ENCODE results near the gene TMEM158. TPM values are rescaled to one million over a fixed set of nuclear protein-coding genes. Genes with fewer than 3 reads are reported as not detected.

TMEM158 gene
- polyA plus RNA-seq, 1 donor from 2014 or later = 7.9 TPM

DNA sequence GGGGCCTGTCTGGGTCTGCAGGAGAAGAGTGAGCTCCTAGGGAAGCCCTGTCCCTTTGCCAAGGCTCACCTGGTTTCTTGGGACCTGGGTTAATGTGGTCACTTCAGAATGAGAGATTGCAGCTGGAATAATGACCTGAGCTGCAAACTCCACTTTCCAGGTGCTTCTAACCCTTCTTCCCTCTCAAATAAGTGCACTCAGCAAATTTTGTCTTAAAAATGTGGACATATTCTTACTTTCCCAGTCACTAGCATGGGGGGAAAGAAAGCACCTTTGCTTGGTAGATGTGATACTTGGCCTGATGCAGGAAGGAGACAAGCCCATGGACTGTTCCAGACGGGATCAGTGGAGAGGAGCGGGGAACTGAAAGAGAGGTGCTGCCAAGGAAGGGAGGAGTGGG lies 41.0 kb downstream of the TMEM158 start:
- no peaks in the 10 kb centered on the region for H3K79me2 ChIP-seq (replicated peaks; ENCODE audit: insufficient read depth, low read length)
- no peaks in the 10 kb centered on the region for H3F3A ChIP-seq (ENCODE audit: insufficient read depth, low read length, poor library complexity, severe bottlenecking)
- H3K4me2 ChIP-seq (ENCODE audit: low read length) = no peak overlapping the region
- no peak overlapping the region for H3K9ac ChIP-seq (ENCODE audit: low read length)
- H3K36me3 ChIP-seq (ENCODE audit: insufficient read depth, low read length) = no peaks in the 10 kb centered on the region
- H3K27ac ChIP-seq (ENCODE audit: low read length) = no peak overlapping the region
- no peaks in the 10 kb centered on the region for H4K20me1 ChIP-seq (ENCODE audit: insufficient read depth)
- no peaks in the 10 kb centered on the region for H3K27me3 ChIP-seq (ENCODE audit: insufficient read depth, low read depth, low read length)
- no peaks in the 10 kb centered on the region for H3K9me3 ChIP-seq (ENCODE audit: low read length)
- TF ChIP-seq POLR2AphosphoS5 (IDR thresholded peaks at IDR 0.05) = no peak
- TF ChIP-seq TAF1 (IDR thresholded peaks at IDR 0.05; ENCODE audit: low read depth) = no peak
- H2AFZ ChIP-seq (ENCODE audit: low read depth, low read length) = no peak overlapping the region
- H3K9me2 ChIP-seq (ENCODE audit: insufficient read depth, low read length) = no peaks in the 10 kb centered on the region
- H3K4me3 ChIP-seq (ENCODE audit: low read length) = no peak overlapping the region

DNA sequence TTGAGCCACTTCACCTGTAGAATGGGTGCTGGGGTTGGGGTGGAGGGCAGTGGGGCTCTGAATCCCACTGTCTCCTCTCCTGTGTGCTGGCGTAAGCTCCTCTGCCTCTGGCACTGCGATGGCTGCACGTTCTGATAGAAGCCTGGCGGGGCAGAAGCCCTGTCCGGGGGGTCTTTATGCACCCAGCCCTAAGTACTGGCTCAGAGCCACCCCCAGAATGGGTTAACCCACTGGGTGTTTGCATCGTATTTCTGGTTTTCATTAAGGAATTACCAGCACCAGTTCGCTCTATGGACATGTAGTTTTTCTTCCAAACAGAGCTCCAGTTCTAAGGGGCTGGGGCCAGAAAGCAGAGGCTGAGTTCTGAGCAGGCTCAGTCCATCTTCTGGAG lies 42.2 kb downstream of the TMEM158 start:
- Histone ChIP-seq H3K27ac (ENCODE audit: low read length) (no peak overlapping the region), H3K4me2 (ENCODE audit: low read length) (no peak overlapping the region), H3K4me3 (ENCODE audit: low read length) (no peak overlapping the region), H4K20me1 (ENCODE audit: insufficient read depth) (no peaks in the 10 kb centered on the region), H3K9me3 (ENCODE audit: low read length) (no peaks in the 10 kb centered on the region), H3K36me3 (ENCODE audit: insufficient read depth, low read length) (no peaks in the 10 kb centered on the region), H3K27me3 (ENCODE audit: insufficient read depth, low read depth, low read length) (no peaks in the 10 kb centered on the region), H3F3A (ENCODE audit: insufficient read depth, low read length, poor library complexity, severe bottlenecking) (no peaks in the 10 kb centered on the region), H3K9me2 (ENCODE audit: insufficient read depth, low read length) (no peaks in the 10 kb centered on the region), H3K79me2 (replicated peaks; ENCODE audit: insufficient read depth, low read length) (no peaks in the 10 kb centered on the region), H3K9ac (ENCODE audit: low read length) (no peak overlapping the region), H2AFZ (ENCODE audit: low read depth, low read length) (no peak overlapping the region)
- TF ChIP-seq, protein P1, sequence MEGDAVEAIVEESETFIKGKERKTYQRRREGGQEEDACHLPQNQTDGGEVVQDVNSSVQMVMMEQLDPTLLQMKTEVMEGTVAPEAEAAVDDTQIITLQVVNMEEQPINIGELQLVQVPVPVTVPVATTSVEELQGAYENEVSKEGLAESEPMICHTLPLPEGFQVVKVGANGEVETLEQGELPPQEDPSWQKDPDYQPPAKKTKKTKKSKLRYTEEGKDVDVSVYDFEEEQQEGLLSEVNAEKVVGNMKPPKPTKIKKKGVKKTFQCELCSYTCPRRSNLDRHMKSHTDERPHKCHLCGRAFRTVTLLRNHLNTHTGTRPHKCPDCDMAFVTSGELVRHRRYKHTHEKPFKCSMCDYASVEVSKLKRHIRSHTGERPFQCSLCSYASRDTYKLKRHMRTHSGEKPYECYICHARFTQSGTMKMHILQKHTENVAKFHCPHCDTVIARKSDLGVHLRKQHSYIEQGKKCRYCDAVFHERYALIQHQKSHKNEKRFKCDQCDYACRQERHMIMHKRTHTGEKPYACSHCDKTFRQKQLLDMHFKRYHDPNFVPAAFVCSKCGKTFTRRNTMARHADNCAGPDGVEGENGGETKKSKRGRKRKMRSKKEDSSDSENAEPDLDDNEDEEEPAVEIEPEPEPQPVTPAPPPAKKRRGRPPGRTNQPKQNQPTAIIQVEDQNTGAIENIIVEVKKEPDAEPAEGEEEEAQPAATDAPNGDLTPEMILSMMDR (IDR thresholded peaks at IDR 0.05; ENCODE audit: poor library complexity, severe bottlenecking) = no peak
- TF ChIP-seq EP300 (conservative IDR thresholded peaks at IDR 0.05; ENCODE audit: poor library complexity, severe bottlenecking) = no peak
- TF ChIP-seq REST (IDR thresholded peaks at IDR 0.05; ENCODE audit: borderline replicate concordance) = no peak
- TF ChIP-seq SMC3 (conservative IDR thresholded peaks at IDR 0.05; ENCODE audit: poor library complexity) = no peak
- no peak for TF ChIP-seq RAD21 (conservative IDR thresholded peaks at IDR 0.05)
- TF ChIP-seq TAF1 (IDR thresholded peaks at IDR 0.05; ENCODE audit: low read depth) = no peak
- TF ChIP-seq POLR2AphosphoS5 (IDR thresholded peaks at IDR 0.05) = no peak

DNA sequence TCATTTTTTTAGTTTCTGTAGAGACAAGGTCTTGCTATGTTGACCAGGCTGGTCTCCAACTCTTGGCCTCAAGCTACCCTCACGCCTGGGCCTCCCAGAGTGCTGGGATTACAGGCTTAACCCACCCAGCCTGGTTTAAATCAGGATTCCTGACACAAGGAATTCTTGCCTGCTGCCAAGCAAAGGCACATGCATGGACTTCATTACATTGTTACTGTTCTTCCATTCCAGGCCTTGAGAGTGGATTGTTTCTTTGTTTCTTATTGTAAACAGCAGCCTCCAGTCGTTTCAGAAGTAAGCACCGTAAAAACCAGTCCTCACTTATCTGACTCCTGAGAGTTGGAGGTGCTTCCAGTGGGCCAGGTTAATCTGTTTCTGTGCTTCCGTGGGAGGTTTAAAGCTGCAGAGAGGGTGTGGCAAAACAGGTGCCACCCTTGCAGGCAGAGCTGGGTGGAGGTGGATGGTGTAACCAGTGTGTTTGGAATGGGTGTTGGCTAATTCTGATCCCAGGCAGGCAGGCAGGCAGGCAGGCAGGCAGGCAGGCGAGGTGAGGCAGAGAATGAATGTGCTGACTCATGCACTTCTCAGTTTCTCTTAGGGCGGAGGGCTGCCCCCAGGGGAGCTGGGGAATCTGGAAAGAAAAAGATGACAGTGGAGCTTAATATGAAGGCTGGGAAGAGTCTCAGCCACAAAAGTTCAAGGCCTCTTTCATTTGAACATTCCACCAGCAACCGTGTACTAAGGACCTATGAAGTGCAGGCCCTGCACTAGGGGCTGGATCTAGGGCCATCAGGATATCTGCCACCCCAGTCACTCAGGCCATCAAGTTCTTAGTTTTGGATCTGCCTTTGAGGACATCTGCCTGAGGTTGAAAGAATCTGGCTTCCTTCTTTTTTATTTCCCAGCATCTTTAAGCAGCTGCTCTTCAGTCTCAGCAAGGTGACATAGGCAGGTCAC lies 42.9 kb downstream of the TMEM158 start:
- no peaks in the 10 kb centered on the region for H3K36me3 ChIP-seq (ENCODE audit: insufficient read depth, low read length)
- H3K9me3 ChIP-seq (ENCODE audit: low read length) = no peaks in the 10 kb centered on the region
- H3K9me2 ChIP-seq (ENCODE audit: insufficient read depth, low read length) = no peaks in the 10 kb centered on the region
- H3K27me3 ChIP-seq (ENCODE audit: insufficient read depth, low read depth, low read length) = no peaks in the 10 kb centered on the region
- H3K4me3 ChIP-seq (ENCODE audit: low read length) = no peak overlapping the region
- no peaks in the 10 kb centered on the region for H3K79me2 ChIP-seq (replicated peaks; ENCODE audit: insufficient read depth, low read length)
- no peaks in the 10 kb centered on the region for H4K20me1 ChIP-seq (ENCODE audit: insufficient read depth)
- no peak overlapping the region for H3K27ac ChIP-seq (ENCODE audit: low read length)
- no peaks in the 10 kb centered on the region for H3F3A ChIP-seq (ENCODE audit: insufficient read depth, low read length, poor library complexity, severe bottlenecking)
- H3K4me2 ChIP-seq (ENCODE audit: low read length) = no peak overlapping the region
- H3K9ac ChIP-seq (ENCODE audit: low read length) = no peak overlapping the region
- no peak overlapping the region for H2AFZ ChIP-seq (ENCODE audit: low read depth, low read length)
- TF ChIP-seq SMC3 (conservative IDR thresholded peaks at IDR 0.05; ENCODE audit: poor library complexity) (no peak), EZH2 (IDR thresholded peaks at IDR 0.05; ENCODE audit: borderline replicate concordance, insufficient read depth, low read length, poor library complexity, severe bottlenecking) (no peak), POLR2AphosphoS5 (IDR thresholded peaks at IDR 0.05) (no peak), REST (IDR thresholded peaks at IDR 0.05; ENCODE audit: borderline replicate concordance) (no peak), EP300 (conservative IDR thresholded peaks at IDR 0.05; ENCODE audit: poor library complexity, severe bottlenecking) (no peak), TAF1 (IDR thresholded peaks at IDR 0.05; ENCODE audit: low read depth) (no peak), RAD21 (conservative IDR thresholded peaks at IDR 0.05) (no peak)
- TF ChIP-seq, protein P1 (IDR thresholded peaks at IDR 0.05; ENCODE audit: poor library complexity, severe bottlenecking) = no peak
